GM15510 (cell line): Measurements from ENCODE around the gene BRD2.

Experiments
- POLR2A ChIP-seq: IDR thresholded peaks from 3 replicates; pipeline ENCODE4 v1.6.1; 2011; ENCODE audit warnings: borderline replicate concordance; ENCODE audit not compliant: insufficient read length; ENCODE audit errors: extremely low read depth

BRD2 gene

GRCh38 chr6:32995448-32995847 is 27.1 kb downstream of the BRD2 start:
- no peak for TF ChIP-seq POLR2A

GRCh38 chr6:33000055-33000454 is 31.7 kb downstream of the BRD2 start:
- no peak for TF ChIP-seq POLR2A

GRCh38 chr6:33001685-33002084 is 33.3 kb downstream of the BRD2 start:
- TF ChIP-seq POLR2A = no peak

- TF ChIP-seq POLR2A = no peak
Measured at GRCh38 chr6:33004940-33005339, 36.5 kb downstream of the BRD2 start.

- no peak for TF ChIP-seq POLR2A
Measured at GRCh38 chr6:33007831-33008400, 39.5 kb downstream of the BRD2 start.

- TF ChIP-seq POLR2A = peak; percentile 90
Measured at GRCh38 chr6:33008944-33009861, 40.8 kb downstream of the BRD2 start, which contains the start of gene HLA-DOA. TSS of gene HLA-DOA (minus strand) at chr6:33009591.

- TF ChIP-seq POLR2A = no peak
Measured at GRCh38 chr6:33010356-33010755, 42.0 kb downstream of the BRD2 start.

GRCh38 chr6:33013608-33014007 is 45.2 kb downstream of the BRD2 start:
- no peak for TF ChIP-seq POLR2A

GRCh38 chr6:33014841-33015634 is 46.6 kb downstream of the BRD2 start:
- no peak for TF ChIP-seq POLR2A

- no peak for TF ChIP-seq POLR2A
Measured at GRCh38 chr6:33015798-33016197, 47.4 kb downstream of the BRD2 start.

GRCh38 chr6:33017018-33017417 is 48.6 kb downstream of the BRD2 start:
- no peak for TF ChIP-seq POLR2A

GRCh38 chr6:33017694-33018353 is 49.4 kb downstream of the BRD2 start:
- no peak for TF ChIP-seq POLR2A

- TF ChIP-seq POLR2A = no peak
Measured at GRCh38 chr6:33018418-33018817, 50.0 kb downstream of the BRD2 start.

GRCh38 chr6:33018904-33019303 is 50.5 kb downstream of the BRD2 start:
- TF ChIP-seq POLR2A = no peak

- TF ChIP-seq POLR2A = no peak
Measured at GRCh38 chr6:33019372-33019771, 51.0 kb downstream of the BRD2 start.
